ENCODE data around the gene LRP1B. TPM values are rescaled to one million over a fixed set of nuclear protein-coding genes. Genes with fewer than 3 reads are reported as not detected.
"Not testable (repeated sequence)": the region's sequence is repeated elsewhere in the genome, so short reads cannot be mapped to it uniquely, and the experiment has no call there.

LRP1B gene
- total and polyA plus RNA-seq, 4 donors: 0.01 to 0.84 (median 0.17) TPM

GRCh38 chr2:140650134-140650533, 1480.7 kb downstream of the LRP1B start:
- H3K4me1 ChIP-seq (ENCODE audit: control insufficient read depth in 4 of 4, insufficient read depth in 4 of 4, low read length in 3 of 4); H3K9ac ChIP-seq (ENCODE audit: low read depth in 1 of 2, low read length in 2 of 2); H3K27me3 ChIP-seq (ENCODE audit: control insufficient read depth in 4 of 4, insufficient read depth in 4 of 4, low read length in 3 of 4); H3K36me3 ChIP-seq (ENCODE audit: control insufficient read depth in 4 of 4, insufficient read depth in 3 of 4, low read depth in 1 of 4, low read length in 3 of 4); H3K4me3 ChIP-seq (ENCODE audit: low read depth in 1 of 3, low read length in 3 of 3); H3K9me3 ChIP-seq (ENCODE audit: control insufficient read depth in 4 of 4, low read length in 3 of 4); DNase-seq (ENCODE audit: low spot score); H3K27ac ChIP-seq (ENCODE audit: low read depth in 1 of 2, low read length in 2 of 2): not testable (repeated sequence)
- WGBS: 96% methylated on average over 4 of the region's 4 CpGs

DNA sequence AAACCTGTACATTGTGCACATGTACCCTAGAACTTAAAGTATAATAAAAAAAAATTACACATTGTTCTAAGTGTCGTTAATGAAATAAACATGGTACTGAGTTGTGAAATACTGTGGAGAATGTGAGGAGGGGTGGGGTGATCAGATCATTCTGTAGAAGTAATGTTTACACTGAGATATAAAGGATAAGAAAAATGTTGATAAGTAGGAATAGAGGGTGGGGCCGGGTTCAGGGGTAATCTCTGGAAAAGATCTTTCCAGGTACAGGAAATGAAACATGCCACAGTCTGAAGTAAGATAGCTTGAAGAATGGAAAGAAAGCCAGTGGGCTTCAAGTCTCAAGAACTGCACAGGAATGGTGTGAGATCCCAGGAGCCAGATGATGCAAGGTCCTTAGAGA, 1482.4 kb downstream of the LRP1B start:
- TF ChIP-seq FOXA1 (IDR thresholded peaks at IDR 0.05) (no peak), NR2F2 (IDR thresholded peaks at IDR 0.05) (no peak), EGR1 (IDR thresholded peaks at IDR 0.05; ENCODE audit: low read depth in 2 of 2) (no peak)
- DNase-seq (ENCODE audit: low spot score): no peak
- H3K9ac ChIP-seq (ENCODE audit: low read depth in 1 of 2, low read length in 2 of 2): no peak overlapping the region
- no peaks in the 10 kb centered on the region for H3K36me3 ChIP-seq (ENCODE audit: control insufficient read depth in 4 of 4, insufficient read depth in 3 of 4, low read depth in 1 of 4, low read length in 3 of 4)
- no peak overlapping the region for H3K27ac ChIP-seq (ENCODE audit: low read depth in 1 of 2, low read length in 2 of 2)
- H3K9me3 ChIP-seq (ENCODE audit: control insufficient read depth in 4 of 4, low read length in 3 of 4): no peaks in the 10 kb centered on the region
- WGBS: 77% methylated on average over 2 of the region's 2 CpGs
- no peak overlapping the region for H3K4me3 ChIP-seq (ENCODE audit: low read depth in 1 of 3, low read length in 3 of 3)
- no peaks in the 10 kb centered on the region for H3K4me1 ChIP-seq (ENCODE audit: control insufficient read depth in 4 of 4, insufficient read depth in 4 of 4, low read length in 3 of 4)
- no peaks in the 10 kb centered on the region for H3K27me3 ChIP-seq (ENCODE audit: control insufficient read depth in 4 of 4, insufficient read depth in 4 of 4, low read length in 3 of 4)

DNA sequence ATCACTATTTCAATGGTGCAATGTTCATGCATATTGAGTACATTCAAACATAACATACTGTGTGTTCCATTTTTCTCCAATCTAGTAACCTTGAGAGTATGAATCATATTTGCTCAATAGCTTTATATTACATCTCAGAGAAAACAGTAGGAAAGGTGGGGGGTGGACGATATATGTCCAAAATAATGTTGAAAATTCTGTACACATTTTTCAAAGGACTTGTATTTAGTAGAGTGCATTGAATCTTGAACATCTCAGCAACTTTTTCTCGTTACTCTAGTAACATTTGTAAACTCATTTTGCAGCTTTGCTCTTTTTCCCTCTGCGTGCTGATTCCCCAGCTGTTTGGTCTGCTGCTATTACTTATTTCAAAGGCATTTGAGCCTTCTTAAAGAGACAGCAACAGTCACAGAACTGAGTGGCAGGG, 1487.0 kb downstream of the LRP1B start:
- no peak for DNase-seq (ENCODE audit: low spot score)
- H3K36me3 ChIP-seq (ENCODE audit: control insufficient read depth in 4 of 4, insufficient read depth in 3 of 4, low read depth in 1 of 4, low read length in 3 of 4): no peaks in the 10 kb centered on the region
- no peak overlapping the region for H3K27ac ChIP-seq (ENCODE audit: low read depth in 1 of 2, low read length in 2 of 2)
- WGBS: 52% methylated on average over 3 of the region's 3 CpGs
- no peaks in the 10 kb centered on the region for H3K27me3 ChIP-seq (ENCODE audit: control insufficient read depth in 4 of 4, insufficient read depth in 4 of 4, low read length in 3 of 4)
- H3K9me3 ChIP-seq (ENCODE audit: control insufficient read depth in 4 of 4, low read length in 3 of 4): no peaks in the 10 kb centered on the region
- H3K9ac ChIP-seq (ENCODE audit: low read depth in 1 of 2, low read length in 2 of 2): no peak overlapping the region
- H3K4me1 ChIP-seq (ENCODE audit: control insufficient read depth in 4 of 4, insufficient read depth in 4 of 4, low read length in 3 of 4): peaks cover 0 to 2% (median 0%) of the 10 kb centered on the region in 4 donors
- TF ChIP-seq RAD21 (IDR thresholded peaks at IDR 0.05): no peak
- no peak for TF ChIP-seq HNF4A (conservative IDR thresholded peaks at IDR 0.05)
- TF ChIP-seq, protein P1, sequence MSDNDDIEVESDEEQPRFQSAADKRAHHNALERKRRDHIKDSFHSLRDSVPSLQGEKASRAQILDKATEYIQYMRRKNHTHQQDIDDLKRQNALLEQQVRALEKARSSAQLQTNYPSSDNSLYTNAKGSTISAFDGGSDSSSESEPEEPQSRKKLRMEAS (IDR thresholded peaks at IDR 0.05): no peak
- TF ChIP-seq FOXA1 (IDR thresholded peaks at IDR 0.05): no peak
- TF ChIP-seq, protein P2, sequence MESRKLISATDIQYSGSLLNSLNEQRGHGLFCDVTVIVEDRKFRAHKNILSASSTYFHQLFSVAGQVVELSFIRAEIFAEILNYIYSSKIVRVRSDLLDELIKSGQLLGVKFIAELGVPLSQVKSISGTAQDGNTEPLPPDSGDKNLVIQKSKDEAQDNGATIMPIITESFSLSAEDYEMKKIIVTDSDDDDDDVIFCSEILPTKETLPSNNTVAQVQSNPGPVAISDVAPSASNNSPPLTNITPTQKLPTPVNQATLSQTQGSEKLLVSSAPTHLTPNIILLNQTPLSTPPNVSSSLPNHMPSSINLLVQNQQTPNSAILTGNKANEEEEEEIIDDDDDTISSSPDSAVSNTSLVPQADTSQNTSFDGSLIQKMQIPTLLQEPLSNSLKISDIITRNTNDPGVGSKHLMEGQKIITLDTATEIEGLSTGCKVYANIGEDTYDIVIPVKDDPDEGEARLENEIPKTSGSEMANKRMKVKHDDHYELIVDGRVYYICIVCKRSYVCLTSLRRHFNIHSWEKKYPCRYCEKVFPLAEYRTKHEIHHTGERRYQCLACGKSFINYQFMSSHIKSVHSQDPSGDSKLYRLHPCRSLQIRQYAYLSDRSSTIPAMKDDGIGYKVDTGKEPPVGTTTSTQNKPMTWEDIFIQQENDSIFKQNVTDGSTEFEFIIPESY (IDR thresholded peaks at IDR 0.05): no peak
- TF ChIP-seq NR2F2 (IDR thresholded peaks at IDR 0.05): no peak
- TF ChIP-seq EGR1 (IDR thresholded peaks at IDR 0.05; ENCODE audit: low read depth in 2 of 2): no peak
- no peak for TF ChIP-seq RXRA (IDR thresholded peaks at IDR 0.05)
- no peak for TF ChIP-seq SP1 (IDR thresholded peaks at IDR 0.05)
- no peak for TF ChIP-seq TAF1 (conservative IDR thresholded peaks at IDR 0.05)
- TF ChIP-seq, protein P3, sequence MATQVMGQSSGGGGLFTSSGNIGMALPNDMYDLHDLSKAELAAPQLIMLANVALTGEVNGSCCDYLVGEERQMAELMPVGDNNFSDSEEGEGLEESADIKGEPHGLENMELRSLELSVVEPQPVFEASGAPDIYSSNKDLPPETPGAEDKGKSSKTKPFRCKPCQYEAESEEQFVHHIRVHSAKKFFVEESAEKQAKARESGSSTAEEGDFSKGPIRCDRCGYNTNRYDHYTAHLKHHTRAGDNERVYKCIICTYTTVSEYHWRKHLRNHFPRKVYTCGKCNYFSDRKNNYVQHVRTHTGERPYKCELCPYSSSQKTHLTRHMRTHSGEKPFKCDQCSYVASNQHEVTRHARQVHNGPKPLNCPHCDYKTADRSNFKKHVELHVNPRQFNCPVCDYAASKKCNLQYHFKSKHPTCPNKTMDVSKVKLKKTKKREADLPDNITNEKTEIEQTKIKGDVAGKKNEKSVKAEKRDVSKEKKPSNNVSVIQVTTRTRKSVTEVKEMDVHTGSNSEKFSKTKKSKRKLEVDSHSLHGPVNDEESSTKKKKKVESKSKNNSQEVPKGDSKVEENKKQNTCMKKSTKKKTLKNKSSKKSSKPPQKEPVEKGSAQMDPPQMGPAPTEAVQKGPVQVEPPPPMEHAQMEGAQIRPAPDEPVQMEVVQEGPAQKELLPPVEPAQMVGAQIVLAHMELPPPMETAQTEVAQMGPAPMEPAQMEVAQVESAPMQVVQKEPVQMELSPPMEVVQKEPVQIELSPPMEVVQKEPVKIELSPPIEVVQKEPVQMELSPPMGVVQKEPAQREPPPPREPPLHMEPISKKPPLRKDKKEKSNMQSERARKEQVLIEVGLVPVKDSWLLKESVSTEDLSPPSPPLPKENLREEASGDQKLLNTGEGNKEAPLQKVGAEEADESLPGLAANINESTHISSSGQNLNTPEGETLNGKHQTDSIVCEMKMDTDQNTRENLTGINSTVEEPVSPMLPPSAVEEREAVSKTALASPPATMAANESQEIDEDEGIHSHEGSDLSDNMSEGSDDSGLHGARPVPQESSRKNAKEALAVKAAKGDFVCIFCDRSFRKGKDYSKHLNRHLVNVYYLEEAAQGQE (IDR thresholded peaks at IDR 0.05): no peak
- no peak for TF ChIP-seq GABPA (IDR thresholded peaks at IDR 0.05 in 1 of 2, conservative IDR thresholded peaks at IDR 0.05 in 1 of 2)
- TF ChIP-seq FOXA2 (IDR thresholded peaks at IDR 0.05): no peak
- no peak overlapping the region for H3K4me3 ChIP-seq (ENCODE audit: low read depth in 1 of 3, low read length in 3 of 3)
